ENCODE data around the gene SPATA2.
"Not testable (repeated sequence)": the region's sequence is repeated elsewhere in the genome, so short reads cannot be mapped to it uniquely, and the experiment has no call there.

The SPATA2 gene

DNA sequence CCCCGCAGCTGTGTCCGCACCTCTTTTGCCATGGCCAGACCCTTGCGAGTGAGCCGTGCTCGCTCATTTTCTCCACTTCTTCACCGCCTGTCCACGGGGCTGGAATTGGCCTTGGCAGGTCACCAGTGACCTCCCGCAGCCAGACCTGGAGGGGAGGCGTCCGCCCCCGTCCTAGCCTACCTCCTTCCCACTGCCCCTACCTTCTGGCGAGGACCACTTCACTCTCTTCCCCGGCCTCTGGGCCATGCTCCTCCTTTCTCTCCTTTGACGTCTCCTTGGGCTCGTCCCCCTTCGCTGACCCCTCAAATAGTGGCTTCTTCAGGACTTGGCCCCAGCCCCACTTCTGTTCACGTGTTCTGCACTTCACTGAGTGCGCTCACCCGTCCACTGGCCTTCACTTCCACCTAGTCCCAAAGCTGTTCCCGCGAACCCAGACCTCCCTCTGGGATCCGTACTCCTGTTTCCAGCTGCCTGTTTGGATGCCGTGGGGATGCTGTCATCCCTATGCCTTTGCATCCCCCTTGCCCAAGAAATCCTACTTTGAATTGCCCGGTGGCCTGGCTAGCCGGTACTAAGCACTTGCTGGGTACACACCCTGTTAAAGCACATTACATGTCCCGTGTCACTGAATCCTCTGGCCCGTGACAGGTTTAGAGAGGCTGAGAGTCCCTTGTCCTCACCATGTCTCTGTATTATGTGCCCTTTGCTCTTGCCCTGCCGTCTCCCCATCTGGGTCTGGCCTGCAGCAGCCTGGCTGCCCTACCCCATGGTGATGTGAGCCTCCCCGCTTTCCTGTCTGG, 33.0 kb downstream of the SPATA2 start:
- no peak for DNase-seq

DNA sequence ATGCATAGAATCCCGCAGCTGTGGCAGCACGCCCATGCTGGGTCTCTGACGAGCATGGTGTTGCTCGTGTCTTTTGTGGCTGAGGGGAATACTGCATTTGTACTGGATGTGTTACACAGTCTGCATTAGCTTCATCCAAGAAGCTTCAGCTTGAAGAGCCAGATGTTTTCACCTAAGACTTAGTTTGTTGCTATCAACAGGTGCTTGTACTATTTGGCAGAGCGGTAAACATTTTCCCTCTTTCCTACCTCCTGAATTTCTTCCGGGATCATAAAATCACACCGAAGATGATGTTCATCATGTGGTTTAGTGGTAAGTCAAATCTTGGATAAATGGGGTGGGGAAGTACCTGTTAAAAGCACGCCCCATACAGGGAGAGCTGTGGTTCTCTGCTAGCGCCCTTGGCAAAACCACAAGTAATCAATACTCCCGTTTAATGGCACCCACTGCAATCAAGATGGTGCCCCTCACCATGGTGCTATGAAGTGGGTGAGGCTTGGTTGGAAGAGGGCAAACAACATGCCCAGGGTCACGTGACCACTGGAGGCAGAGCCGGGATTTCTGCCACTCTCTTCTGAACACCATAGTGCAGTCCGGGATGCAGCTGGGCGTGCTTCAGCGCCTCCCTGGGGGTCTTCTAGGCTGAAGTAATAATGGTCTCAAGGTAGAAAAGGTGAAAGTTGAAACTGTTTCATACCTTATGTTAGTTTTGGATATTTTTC, 34.4 kb downstream of the SPATA2 start:
- no peak for DNase-seq

DNA sequence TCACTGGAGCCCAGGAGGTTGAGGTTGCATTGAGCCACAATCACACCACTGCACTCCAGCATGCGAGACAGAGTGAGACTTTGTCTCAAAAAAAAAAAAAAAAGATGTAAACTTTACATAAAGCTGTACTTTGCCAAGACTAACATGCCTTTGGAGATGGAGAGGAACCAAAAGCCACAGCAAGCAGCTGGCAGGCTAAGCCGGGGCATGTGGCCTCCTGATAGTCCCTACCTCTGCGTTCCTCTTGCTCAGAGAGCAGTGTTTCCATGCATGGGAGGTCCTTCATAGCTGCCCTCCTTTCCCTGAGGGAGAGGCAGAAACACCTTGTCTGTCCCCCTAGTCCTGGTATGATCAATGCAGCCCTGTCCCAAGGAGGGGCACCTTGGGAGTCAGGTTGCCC, 35.2 kb downstream of the SPATA2 start:
- DNase-seq = no peak

DNA sequence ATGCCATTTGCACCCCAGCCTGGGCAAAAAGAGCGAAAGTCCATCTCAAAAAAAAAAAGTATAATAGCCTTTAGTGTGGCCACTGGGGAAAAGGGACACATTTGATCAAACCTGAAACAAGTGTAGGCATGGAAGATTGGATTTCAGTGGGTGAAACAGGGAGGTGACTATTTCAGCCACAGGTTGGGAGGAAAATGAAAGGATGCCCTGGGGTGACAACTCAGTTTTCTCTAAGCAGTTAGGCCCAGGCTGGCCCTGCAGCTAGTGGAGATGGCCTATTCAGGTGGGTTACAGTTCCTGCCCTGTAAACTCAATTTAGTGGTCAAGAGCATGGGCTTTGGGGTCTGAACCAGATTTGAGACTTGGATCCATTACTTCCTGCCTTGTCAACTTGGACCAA, 36.4 kb downstream of the SPATA2 start:
- DNase-seq = no peak

DNA sequence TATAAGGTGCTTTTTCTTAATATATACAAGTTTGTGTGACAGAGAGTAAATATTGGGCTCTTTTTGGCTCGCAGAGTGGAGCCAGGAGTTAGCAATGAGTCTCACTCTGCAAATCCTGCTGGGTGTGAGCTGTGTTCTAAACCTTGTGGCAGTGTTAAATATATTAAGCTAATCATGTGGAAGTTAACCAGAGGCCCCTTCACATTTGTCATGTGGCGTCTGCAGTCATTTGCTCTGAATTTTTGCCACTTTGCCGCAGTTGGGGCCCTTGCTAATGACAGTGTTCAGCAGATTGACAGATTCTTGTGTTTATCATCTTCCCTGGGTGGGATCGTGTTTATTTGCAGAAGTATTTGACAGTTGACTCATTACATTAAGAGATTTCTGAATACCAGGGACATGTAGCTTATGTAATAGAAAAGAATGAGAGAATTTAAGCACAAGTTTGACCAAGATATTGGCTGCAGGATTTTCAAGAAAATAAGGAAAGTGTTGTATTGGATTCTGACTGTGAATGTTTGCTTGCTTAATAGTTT, 37.9 kb downstream of the SPATA2 start:
- DNase-seq = no peak

DNA sequence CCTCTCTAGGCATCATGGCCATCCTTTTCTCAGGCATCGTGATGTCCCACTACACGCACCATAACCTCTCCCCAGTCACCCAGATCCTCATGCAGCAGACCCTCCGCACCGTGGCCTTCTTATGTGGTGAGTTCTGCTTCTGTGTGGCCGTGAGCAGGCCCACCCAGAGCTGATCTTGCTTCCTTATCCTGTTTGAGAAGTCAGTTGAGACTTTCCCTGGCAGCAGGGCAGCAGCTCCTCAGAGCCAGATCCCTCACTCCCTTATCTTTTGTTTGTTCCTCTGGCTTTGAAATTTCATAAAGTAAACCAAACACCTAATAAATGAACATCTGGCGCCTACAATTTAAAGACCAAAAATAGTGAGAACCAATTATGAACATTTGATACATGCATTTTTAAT, 40.6 kb downstream of the SPATA2 start:
- no peak for DNase-seq

DNA sequence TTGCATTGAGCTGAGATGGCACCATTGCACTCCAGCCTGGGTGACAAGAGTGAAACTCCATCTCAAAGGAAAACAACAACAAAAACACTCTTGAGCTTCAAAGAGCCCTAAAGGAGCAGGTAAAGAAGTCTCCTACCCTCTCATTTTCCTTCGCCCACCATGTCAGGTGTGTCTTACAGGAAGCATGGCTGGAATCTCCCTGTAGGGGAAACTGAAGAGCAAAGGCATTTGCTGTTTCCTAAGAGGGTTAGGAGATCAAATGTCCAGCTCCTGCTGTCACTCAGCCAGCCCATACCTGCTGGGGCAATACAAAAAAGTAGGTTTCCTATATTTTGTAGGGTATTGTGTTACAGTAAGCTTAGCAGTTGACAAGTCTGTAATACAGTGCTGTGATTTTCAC, 43.3 kb downstream of the SPATA2 start:
- no peak for DNase-seq

DNA sequence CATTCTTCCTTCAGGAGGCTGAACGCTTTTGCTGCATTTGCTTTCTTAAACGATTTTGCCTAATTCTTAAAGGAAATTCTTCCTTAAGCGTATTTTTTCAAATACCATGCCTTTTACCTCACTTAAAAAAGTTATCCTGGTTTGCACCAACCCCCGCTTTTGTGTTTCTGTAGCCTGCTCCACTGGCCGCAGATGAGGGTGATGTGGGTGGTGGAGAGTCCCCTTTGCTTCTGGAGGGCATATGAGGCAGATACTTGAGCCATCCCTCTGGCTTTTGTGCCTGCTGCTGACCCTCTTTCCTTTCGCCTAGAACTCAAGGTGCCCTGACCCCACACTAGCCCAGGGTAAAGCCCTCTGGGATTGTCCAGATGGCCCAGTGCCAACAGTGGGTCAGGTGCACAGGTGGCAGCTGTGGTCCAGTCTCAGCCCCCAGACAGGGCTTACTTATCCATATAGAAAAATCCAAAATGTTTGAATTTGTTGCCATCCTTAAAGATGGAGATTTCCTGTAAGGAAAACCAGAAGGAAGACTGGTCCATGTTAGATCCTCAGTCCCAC, 43.9 kb downstream of the SPATA2 start:
- no peak for DNase-seq

DNA sequence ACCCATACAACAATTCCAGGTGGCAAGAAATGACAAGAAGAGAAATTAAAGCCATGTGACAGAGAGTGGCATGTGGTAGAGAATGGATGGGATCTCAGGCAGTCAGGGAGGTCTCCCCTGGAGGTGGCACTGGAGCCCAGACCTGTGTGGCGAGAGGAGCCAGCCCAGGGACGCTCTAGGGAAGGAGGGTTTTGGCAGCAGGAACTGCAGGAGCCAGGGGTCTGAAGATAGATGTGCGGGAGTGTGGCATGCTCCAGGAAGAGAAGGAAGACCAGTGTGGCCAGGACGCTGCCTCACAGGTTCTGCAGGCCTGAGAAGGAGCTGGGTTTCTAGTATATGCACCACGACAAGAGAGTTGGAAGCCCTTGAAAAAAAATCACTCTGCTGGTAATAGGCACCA, 45.1 kb downstream of the SPATA2 start:
- DNase-seq = no peak

DNA sequence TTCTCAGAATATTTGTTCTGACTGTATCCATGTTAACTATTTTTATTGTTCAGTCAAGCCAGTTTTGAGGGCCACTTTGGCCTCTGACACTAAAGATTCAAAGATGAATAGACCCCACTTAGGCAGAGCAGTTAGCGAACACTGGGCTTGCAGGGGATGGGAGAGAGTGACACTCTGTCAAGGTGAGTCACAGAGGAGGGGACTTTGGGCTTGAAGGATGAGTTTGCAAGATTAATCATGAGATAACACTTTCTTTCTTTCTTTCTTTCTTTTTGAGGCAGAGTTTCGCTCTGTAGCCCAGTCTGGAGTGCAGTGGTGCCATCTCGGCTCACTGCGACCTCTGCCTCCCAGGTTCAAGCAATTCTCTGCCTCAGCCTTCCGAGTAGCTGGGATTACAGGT, 46.4 kb downstream of the SPATA2 start:
- no peak for DNase-seq

DNA sequence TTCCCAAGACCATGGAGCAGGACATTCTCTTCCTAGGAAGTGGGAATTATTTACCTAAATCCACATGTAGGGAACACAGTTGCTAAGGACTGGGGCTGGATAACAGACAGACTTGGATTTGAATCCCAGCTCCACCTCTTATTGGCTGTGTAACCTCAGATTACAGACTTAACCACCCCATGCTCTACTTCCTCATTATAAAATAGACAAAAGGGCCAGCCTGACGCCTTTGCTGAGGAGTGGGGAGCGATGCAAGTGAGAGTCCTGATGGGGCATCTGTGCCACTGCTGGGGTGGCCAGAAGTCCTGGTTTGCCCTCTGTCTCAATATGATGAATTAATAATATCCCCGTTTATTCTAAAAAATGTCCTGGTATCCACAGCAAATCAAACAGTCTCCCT, 46.8 kb downstream of the SPATA2 start:
- no peak for DNase-seq

DNA sequence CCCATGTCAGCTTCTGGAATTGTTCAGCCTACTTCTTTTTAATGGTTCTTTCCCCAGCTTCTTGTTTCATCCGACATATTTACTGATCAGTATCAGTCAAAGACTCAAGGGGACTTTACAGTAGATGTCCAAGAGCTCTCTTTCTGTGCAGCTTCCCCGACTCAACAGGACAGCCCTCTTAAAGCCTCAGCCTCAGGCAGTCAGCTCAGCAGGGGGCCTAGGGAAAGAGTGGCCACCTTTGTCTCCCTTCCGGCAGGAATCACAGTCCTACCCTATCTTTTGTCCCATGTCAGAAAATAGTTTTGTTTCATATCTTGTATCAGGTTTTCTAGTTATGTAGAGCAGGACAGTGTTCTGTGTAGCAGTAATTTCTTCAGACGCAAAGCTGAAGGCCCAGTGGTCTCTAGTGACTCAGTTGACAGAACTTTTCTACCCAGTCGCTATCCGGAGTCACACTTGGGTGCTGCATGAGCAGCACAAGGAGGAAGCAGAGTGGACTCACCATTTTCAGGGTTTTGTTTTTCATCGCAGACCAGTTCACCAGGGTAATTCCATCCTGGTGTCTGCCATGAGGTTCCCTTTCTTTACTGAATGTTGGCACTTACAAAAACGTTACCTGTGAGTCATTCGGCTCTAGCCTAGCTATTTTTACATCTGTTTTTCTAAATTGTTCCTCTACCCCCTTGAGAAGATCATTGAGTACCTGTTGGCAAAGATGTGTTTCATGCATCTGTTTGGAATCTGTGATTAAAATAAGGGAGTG, 47.7 kb downstream of the SPATA2 start:
- no peak for DNase-seq

DNA sequence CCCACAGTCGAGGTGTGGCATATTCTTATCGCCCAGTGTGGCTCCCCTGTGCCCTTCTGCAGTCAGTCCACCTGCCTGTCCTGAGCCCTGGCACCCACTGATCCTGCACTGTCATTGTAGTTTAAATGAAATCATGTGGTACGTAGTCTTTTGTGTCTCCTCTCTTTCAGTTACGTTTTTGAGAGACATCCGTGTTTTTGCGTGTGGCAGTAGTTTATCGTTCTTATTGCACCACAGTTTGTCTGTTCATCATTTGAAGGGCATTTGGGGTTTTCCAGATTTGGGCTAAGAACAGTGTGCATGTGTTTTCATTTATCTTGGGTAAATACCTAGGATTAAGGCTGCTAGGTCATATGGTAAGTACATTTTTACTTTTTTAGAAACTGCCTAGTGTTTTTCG, 49.3 kb downstream of the SPATA2 start:
- DNase-seq = no peak

DNA sequence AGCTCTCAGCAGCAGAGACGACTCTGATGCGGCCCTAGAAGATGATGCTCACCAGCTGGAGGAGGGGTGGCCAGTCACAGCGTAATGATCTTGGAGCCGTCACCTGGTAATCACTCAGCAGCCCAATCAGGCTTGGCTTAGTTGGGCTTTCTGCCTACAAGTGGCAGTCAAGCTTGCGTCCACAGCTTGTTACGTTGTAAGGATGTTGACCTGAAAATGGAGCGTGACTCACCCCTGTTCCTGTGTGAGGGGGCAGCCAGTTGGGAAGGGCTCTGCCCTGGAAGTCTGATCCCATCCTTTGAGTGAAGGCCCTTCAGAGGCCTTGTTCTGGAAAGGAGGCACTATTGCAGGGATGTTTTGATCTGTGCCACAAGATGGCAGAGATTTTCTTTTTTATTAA, 49.8 kb downstream of the SPATA2 start:
- no peak for DNase-seq

DNA sequence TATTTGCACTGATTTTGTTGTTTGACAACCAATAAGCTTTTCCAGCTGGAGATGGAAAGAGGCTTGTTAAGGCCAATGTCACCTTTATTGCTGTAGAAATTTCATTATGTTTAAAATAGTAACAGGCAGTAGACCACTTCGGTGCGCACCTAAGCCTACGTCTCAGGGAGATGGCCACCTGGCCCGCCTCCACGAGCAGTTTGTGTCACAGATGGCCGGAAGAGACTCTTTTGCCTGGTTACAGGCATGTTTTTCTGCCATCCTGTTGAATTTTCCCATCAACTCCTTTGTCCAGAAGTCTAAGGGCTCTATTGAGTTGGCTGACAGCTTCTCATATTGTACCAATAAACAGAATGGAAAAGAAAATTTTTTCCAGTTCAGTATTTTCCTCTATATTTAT, 51.7 kb downstream of the SPATA2 start:
- DNase-seq = no peak

DNA sequence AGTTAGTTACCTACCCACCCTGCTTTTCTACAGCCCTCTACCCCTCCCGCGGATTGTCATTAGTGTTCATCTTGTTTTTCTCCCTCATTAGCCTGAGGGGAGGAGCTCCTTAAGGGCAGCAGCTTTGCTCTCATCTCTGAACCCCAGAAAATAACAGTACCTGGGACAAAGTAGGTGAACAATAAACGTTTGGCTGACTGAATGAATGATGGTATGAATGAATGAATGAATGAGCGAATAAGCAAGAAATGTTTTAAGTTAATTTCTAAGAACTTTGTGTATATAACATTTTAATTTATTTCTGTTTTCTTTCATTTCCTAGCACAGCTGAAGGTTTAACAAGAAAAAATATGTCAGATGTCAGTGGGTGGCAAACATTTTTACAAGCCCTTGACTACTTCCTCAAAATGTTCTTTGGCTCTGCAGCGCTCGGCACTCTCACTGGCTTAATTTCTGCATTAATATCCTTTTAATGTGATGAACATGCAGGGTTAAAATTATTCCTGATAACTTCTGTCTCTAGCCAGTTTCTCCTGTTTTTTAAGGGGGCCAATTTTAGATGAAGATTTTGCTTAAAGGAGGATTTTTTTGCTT, 52.6 kb downstream of the SPATA2 start:
- DNase-seq = no peak

DNA sequence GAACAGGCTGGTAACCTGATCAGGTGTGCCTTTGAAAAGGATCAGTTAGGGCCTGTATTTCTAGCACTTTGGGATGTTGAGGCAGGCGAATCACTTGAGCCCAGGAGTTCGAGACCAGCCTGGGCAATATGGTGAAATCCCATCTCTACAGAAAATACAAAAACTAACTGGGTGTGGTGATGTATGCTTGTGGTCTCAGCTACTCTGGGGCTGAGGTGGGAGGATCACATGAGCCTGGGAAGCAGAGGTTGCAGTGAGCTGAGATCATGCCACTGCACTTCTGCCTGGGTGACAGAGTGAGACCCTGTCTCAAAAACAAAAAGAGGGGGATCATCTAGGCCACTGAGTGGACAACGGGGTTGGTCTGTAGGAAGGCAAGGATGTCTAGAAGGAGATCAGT, 54.1 kb downstream of the SPATA2 start:
- DNase-seq = not testable (repeated sequence)

DNA sequence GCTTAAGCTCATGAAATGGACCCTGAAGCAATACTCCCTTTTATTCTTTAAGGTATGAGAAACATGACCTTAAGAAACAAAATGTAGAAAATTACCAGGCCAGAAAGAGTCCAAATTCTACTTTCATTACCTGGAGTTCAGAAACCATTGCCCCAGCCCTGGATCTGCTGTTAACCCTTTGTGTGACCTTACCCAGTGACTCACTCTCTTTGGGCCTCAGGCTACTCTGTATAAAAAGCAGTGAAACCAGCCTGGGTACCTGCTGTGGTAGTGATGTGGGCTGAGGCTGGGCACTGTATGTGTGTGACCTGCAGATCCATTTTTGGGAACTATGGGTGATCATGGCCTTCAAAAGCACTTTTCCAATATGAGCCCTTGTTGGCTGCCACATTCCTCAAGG, 55.5 kb downstream of the SPATA2 start:
- no peak for DNase-seq

DNA sequence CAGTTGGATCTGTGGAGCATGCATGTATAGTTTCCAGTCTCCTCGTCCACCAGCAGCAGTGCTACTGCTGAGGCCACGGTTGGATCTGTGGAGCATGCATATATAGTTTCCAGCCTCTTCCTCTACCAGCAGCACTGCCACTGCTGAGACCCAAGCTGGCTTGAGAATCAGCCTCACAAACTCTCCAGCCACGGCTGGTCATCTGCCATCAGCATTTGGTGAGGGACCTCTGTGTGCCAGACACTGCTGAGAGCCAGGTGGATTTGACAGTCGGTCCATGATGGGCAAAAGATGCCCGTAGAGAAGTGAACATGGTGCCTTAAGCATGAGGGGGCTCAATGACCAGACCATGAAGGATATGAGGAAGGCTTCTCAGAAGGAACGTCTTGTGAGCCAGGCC, 56.3 kb downstream of the SPATA2 start:
- no peak for DNase-seq

DNA sequence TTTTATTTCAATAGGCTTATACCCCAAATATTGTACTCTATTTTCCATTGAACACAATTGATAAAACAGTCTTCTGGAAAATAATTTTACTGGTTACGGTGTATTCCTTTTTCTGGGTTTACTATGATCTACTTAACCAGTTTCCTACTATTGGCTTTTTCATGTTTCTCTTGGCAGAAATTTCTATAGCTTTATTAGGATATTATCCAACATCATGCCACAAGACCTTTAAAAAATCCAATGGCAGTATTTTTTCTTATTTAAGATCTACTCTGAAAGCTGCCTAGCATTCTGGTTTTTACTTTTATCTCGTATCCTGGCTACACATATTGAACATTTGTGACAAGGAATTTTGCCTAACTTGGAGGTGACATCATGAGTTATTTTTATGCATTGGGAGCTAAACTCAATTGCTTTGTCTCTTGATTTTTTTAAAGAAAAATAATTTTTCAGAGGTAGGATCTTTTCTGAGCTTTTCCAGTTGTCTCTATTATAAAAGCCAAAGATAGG, 57.2 kb downstream of the SPATA2 start:
- DNase-seq = no peak

DNA sequence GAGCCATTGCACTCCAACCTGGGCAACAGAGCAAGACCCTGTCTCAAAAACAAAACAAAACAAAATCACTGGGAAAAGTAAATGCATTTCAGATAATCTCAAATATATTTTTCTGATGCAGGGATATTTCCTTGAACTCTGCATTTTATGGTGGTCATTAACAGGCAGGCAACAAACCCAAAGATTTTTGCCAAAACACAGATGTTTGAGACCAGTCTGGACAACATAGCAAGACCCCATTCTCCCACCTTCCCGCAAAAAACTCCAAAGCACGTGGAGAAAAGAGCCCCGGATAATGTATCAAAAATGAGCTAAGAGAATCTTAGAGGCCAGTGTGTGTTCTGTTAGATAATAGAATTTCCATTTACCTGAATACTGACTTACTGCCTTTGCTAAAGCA, 58.4 kb downstream of the SPATA2 start:
- DNase-seq = no peak

DNA sequence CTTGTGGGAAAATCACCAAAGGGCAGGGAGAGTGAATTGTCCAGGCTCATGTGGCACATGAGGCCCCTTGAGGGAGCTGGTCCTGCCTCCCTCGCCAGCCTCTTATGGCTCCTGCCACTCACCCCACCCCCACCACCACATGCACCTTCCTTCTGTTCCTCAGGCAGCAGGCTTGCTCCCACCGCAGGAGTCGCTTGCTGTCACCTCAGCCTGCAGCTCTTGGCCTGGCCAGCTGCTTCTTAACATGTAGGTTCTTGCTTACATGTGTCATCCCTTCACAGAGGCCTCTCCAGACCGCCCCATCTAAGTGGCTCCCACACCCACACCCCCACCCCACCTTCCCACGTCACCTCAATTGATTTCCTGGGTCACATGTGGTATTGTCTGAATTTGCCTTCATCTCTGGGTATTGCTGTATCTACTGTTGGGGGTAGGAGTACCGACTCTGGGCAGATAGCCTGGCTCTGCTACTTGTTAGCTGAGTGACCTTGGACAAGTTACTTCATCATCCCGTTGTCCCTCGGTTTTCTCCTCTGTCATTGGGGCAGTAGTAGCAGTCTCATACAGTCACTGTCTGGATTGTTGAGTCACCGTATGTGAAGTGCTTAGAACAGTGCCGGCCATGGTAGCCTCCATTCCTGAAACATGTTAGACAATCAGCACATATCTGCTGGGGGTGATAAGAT, 61.0 kb downstream of the SPATA2 start:
- DNase-seq = no peak
